Left hindlimb (tissue), 1 donor: ENCODE results near the gene PRR15L.
"Not testable (repeated sequence)": the region's sequence is repeated elsewhere in the genome, so short reads cannot be mapped to it uniquely, and the experiment has no call there.

Source experiments
- DNase-seq: peaks from one replicate; pipeline ENCODE4 v3.0.0-alpha.2; 2018

Gene PRR15L, protein sequence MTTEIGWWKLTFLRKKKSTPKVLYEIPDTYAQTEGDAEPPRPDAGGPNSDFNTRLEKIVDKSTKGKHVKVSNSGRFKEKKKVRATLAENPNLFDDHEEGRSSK

DNA sequence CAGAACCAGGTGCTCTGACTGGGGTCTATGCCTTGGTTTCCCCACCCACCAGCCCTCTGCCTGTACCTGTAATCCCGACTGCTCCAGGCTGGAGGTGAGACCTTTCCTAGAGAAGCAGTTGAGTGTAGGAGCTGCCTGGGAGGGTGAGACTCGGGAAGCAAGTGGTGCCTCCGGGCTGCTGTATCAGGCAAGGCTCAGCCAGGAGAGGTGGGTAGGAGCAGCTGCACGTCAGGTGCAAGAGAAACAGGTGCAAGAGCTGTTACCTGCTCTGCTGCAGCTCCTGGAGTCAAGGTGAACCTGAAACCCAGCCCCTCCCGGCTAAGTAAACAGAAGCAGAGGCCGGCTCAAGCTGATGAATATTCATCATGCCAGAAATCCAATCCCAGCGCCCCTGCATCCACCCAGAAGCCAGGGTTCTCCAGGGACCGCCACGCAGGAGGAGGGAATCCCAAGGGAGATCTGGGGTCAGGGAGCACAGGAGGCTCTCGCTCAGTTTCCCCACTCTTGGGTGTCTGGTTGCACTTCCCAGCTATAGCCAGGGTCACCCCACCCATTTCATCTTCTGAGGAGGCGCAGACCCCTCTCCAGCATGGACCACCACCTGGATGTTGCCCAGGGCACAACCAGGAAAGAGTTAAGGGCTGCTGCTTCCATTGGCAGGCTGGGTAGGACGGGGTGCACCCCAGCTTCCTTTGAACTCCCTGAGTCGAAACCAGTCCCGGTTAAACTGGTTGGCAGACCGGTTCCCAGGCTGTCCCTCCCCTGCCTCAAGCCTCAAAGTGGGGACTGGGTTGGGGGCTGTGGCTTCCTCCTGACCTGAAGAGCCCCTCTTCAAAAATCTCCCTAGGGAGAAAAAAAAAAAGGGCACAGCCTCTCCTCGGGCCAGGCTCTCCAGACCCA lies at the start of gene PRR15L:
TSS of gene PRR15L (minus strand) at position 293 of the 900 bp plus-strand sequence. CDS start 4,649 bp downstream, outside the sequence.
- no peak for DNase-seq

DNA sequence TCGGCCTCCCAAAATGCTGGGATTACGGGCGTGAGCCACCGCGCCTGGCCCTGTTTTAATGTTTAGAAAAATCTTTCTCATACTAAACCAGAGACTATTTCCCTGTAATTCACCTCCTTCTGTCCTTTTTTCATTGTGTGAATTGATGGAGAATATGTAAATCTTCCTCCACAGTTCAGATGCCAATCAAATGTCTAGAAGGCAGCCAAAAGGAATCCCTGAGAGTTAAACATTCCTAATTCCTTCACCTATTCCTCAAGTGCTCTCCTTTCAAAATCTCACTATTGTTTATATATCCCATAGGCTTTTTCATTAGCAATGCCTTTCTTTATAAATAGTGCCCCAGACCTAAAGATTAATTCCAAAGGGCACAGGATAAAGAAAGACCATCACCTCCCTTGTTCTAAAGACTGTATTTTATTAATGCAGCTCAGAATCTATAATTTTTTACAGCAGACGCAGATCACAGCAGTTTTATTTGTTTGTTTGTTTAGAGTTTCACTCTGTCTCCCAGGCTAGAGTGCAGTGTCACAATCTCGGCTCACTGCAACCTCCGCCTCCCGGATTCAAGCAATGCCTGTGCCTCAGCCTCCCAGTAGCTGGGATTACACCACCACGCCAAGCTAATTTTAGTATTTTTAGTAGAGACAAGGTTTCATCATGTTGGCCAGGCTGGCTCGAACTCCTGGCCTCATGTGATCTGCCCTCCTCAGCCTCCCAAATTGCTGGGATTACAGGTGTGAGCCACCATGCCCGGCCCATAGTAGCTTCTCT lies 49.4 kb upstream of the PRR15L start:
- no peak for DNase-seq

DNA sequence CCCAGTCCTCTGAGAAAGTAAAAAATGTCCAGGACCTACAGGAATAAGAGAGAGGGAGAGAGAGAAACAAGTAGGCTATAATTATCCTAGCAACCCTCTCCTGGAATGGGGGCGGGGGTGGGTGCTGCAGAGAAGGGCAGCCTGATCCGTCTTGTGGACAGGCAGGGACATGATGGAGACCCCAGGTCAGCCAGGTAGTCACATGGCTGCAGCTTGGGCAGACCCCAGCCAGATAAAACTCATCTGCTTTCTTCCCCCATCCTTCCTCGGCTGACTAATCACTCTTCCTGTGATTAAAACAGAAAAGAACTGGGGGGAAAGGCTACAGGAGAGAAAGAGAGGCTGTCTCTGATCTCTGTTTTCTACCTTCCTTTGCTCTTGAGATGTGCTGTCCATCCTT lies 47.3 kb upstream of the PRR15L start:
- DNase-seq = no peak

DNA sequence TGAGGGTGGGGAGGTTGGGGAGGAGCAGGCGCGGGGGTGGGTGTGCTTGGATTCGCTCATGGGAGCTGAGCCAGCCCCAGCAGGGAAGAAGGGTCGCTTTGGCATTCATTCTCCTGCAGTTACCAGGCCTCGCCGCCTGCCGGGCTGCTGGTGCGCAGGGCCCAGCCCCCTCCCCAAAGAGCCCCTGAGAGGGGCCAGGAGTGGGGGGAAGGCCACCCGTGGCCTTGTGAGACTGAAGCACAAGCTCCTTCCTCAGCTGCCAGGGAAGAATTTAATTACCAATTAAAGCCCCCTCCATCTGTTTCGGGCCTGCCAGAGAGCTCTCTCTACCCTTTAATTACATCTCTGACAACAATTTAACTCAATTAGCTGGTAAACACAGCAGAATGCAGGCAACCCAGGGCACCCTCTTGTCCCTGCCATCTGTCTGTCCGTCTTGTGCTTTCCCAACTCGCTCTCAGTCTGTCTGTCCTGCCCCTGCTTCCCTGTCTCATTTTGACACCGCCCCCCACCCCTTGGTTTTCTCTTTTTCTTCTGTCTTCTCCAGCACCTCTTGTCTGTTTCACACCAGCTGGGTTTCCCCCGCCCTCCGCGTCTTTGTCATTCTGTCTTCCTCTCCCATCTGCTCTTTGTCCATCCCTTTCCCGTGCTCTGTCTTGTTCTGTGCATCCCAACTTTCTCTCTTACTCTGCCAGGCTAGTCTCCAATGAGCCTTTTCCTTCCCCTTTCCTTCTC lies 45.9 kb upstream of the PRR15L start:
- DNase-seq = no peak

DNA sequence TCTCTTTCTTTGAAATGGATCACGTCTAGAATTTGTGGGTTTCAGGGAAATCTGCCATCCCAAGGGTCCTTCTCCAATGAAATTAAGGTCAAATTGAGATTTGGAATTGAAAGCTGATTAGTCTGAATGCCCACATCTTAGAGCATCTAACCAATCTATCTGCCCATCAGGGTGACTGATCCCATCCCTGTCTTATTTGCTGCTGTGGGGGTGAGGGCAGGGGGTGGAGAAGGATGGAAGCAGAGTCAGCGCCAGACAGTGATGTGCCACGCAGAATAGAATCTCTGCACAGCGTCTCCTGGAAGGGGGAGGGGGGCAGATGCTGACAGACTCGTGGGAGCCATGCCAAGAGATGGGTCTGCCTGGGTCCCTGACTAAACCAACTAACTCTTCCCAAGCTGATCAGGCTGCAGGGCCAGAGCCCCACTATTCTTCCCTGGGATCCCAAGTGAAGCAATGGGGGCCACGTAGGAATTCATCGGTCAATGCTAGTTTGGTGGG lies 45.3 kb upstream of the PRR15L start:
- no peak for DNase-seq

DNA sequence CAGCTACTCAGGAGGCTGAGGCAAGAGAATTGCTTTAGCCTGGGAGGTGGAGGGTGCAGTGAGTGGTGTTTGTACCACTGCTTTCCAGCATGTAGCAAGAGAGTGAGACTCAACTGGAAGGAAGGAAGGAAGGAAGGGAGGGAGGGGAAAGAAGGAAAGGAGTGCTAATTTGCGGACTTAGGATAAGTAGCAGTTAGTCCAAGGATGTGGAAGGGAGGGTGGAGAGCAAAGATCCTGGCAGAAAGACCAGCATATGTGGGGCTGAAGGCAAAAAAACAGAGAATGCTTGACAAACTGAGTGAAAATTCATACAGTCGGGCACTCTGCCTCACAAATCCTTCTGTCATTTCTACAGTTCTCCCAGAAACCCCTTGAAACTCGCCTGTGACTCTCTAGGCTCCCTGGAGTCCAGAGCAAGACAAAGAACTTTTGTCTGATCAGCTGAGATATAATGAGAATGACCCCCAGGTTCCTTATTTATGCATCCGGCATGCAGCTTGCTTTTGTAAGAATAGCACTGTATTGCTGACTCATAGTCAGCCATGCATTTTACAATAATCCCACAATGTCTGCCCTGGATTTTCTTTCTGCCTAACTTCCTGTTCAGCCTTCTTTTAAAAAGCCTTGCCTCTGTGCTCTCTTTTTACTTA lies 44.7 kb upstream of the PRR15L start:
- no peak for DNase-seq

DNA sequence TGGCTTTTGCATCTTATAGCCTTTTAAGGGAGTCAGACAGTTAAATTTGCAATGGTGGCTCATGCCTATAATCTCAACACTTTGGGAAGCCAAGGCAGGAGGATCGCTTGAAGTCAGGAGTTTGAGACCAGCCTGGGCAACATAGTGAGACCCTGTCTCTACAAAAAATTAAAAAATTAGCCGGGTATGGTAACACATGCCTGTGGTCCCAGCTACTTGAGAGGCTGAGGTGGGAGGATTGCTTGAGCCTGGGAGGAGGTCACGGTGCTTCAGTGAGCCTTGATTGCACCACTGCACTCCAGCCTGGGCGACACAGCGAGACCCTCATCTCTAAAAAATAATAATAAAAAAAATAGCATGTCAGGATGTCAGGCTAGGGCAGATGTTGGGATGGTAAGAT lies 44.0 kb upstream of the PRR15L start:
- DNase-seq = not testable (repeated sequence)

DNA sequence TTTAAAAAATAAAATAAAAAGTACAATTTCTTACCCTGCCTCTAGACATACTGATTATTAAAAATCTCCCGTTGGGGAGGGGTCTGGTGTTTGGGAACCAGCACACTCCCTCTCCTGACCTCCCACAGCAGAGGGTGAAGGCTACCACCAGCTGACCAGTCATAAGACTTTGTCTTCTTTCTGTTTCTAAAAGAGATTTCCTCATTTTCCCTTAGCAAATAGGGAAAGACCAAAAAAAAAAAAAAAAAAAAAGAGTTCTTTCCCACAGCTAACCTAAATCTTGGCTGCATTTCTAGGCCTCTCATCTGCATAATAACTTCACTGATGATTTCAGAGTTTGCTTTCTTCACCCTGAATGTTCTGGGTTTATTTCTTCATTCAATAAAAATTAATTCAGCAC lies 43.5 kb upstream of the PRR15L start:
- no peak for DNase-seq

DNA sequence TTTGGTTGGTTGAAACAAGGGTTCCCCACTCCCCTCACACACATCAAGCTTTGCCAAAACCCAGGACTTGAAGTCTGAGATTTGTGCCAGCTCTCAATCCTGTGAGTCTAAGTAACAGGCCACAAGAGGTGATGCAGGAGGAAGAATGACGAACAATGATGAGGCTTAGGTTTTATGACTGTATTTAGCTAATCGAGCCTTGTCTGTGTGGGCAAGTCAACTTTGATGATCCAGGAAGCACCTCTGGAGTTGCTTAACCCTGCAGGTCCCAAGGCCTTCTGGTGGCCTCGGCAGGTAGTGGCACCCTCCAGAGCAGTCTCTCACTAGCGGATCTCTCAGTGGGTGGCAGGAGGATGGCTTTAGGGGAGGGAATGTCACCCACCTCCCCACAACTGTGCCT lies 41.9 kb upstream of the PRR15L start:
- DNase-seq = no peak

DNA sequence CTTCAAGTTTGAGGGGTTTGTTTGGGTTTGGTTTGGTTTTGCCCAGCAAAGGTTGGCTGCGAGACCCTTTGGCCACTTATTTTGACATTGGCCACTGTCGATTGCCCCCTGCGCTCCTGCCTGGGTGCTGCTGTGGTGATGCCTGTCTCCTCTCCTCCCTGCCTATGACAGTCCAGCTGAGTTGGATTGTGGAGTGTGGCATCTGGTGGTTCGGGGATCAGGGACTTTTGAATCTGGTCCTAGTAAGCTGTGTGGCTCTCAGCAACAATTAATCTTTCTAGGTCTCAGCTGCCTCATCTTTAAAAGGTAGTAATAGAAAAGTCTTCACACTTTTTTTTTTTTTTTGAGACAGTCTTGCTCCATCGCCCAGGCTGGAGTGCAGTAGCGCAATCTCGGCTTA lies 40.4 kb upstream of the PRR15L start:
- DNase-seq = no peak

DNA sequence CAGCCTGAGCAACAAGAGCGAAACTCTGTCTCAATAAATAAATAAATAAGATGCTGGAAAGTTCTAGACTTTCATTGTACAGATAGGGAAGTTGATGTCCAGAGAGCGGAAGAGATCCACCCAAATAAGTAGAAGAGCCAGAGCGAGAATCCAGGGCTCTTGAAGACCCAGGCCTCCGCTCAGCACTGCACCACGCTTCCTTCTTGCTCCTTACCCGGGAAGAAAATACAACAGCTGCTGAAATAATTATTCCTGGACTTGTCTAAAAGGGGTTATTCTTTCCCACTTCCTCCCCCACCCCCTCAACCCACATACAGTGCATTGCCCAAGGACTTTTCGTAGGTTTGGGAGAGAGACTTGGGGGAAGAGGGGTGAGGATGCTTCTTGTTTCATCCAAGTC lies 39.9 kb upstream of the PRR15L start:
- no peak for DNase-seq

DNA sequence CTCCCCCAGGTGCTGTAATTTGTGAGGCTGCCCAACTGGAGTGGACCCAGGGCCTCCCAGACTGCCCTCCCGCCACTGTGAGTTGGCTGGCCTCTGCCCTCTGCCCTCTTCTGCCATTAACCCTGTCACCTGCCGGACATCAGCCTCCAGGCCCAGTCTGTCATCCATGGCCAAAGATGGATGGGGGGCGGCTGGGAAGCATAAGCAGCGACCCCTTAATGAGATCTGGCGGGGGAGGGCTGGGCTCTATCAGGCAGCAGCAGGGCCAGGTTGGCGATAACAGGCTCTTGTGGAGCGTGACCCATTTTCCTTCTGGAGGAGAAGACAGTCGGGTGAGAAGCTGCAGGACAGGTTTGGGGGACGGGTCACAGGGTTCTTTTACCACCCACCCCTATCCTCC lies 38.5 kb upstream of the PRR15L start:
- DNase-seq = no peak

DNA sequence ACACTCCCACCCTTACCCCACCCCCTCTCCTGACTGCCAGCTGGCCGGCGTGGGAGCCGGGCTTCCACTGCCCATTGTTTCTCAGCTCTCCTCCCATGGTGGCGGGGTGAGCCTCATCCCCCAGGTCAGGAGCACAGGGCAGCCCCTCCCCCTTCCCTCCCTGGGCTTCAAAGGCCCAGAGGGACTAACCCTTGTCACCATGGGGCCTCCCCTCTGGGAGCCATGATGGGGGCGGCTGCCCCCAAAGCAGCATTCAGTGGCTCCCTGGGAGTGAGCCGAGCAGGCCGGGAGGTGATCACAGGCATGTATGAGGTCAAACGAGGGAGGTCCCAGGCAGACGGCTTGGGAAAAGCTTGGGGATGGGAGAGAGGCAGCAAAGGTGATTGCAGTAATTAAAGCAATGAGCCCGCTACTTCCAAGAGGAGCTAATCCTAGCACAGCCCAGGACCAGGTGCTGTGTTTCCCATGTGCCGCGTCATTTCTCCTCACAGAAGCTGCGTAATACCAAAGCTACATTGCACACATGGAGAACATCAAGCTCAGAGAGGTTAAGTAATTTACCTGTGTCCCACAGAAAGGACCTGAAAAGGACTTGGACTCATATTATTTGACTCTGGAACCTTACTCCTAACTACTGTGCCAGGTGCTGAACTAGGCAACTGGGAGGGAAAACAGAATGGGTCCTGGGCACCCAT lies 37.7 kb upstream of the PRR15L start:
- no peak for DNase-seq

DNA sequence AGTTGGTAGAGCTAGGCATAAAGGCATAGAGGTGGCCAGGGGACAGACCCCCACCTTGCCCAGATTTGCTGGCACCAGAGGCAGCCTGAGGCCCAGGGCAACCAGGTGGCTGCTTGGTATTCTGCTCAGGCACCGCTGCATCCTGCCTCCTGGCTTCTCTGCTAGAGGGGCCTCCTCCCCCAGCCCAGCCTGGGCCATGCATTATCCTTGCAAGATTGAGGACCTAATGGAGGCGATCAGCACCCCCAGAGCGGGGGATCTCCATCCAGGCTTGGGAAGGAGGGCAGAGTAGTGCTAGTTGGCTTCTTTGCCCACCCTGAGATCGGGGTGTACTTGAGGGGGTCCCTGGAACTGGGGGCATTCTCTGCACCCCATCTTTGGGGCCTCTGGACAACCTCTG lies 37.0 kb upstream of the PRR15L start:
- no peak for DNase-seq

DNA sequence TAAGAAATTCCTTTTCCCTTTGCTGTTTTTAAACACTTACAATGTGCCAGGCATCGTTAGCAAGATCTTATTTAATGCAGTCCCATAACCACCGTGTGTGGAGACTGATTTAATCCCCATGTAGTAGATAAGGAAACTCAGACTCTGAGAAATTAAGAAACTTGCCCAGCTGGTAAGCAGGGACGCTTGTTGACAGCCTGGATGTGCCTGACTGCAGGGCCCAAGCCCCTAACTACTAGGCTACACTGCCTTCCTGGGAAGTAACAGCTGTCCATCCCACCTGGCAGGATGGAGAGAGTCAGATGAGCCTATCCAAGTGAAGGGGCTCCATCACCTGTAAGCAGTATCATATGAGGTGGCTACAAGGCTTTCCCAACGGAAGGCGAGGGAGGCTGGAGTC lies 36.3 kb upstream of the PRR15L start:
- DNase-seq = no peak

DNA sequence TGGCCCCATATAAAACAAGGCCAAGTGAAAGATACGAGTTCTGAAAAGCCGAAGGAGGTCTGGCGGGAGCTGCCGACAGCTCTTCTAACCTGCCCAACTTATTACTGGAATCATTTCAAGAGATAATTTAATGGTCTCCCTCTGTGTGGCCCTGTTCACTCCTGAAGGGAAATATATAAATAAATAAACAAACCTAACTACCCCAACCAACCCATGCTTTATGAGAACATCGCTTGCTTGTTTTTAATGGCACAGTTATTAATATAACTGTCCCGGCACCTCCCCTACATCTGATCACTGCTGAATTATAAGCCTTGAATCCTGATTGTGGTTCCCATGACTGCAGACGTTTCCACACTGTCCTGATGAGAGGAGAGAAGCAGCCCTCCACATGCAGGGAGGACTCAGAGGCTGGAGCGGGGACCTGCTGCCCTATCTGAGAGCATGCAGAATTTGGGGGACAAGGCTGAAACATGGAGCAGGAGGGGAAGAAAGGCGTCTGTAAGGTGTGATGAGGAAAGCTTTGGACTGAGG lies 35.4 kb upstream of the PRR15L start:
- no peak for DNase-seq

DNA sequence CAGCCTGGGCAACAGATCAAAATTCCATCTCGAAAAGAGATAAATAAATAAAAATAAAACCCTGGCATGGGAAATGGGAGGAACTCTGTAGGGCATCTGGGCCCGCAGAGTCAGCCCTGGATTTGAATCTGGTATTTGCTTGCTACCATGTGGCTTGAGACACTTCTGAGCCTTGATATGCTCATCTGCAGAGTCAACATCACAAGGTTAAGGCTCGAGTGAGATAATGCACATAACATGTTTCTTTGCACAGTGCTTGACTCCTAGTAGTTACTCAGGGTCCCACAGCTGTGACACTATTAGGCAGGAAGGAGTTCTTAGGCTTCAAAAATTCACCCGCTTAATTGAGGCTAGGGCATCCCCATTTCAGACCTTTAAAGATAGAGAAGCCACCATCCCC lies 34.5 kb upstream of the PRR15L start:
- no peak for DNase-seq

DNA sequence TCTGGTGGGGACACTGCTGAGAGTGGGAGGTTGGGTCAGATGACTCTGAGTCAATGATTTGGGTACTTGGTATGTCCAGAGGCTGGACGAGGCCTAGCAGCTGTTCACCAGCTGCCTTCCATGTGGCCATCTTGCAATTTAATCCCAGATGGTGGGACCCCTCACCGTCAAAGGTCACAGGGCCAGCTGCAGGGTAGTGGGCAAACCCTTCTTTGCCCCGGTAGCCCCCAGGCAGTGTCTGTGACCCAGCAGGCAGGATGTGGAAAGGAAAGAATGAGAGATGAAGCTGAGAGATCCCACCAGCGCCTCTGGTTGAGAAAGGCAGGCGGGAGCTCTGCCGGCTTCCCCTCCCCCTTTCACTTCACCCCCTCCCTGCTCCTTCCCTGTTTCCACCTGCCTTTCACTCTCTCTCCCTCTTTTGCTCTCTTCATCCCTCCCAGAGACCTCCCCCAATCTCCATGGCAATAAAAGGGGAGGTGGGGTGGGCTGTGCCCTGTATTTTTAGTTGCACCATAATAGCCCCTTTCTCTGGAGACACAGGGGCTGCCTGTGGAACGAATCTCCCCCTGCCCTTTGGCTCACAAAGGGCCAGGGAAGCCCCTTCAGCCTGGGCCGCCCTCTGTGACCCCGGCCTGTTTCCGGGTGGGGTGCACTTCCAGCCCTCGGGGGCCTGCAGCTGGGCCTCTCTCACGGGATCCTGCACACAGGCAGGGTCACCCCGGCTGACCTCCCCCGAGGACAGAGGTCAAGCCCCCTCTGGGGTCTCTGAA lies 33.5 kb upstream of the PRR15L start:
- no peak for DNase-seq

DNA sequence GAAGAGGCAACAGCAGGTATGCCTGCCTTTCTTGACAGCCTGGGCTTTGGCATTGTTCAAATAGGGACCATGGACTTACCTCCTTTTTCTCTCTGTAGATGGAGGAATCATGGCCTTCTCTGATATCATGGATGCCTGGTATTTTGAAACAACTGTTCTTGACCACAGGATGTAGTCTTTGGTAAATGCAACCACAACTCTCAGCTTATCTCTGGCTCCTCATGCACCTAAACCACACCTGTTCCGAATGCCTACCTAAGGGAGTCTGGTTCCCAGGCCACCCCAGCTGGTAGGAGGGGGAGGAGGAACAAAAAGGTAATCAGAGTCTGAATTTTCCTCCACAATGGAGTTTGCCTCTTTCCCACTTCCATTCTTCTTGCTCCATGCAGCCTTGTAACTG lies 32.0 kb upstream of the PRR15L start:
- DNase-seq = no peak

DNA sequence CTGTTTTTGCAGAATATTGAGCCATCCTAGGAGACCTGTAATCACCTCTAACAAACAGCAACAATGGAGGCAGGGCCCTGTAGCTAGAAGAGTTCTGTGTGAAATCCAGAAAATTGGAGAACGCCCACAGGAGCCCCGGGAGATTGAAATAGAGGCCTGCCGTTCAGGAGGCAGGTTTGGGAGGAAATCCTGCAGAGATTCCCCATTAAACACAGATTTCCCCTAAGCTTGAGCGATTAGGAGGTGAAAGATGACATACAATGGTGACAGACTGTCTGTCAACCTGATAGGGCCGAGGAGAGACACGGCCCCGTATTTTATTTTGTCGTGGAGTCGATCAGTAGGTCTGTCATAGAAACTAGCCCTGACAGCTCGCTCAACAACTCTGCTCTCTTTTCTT lies 31.5 kb upstream of the PRR15L start:
- no peak for DNase-seq

DNA sequence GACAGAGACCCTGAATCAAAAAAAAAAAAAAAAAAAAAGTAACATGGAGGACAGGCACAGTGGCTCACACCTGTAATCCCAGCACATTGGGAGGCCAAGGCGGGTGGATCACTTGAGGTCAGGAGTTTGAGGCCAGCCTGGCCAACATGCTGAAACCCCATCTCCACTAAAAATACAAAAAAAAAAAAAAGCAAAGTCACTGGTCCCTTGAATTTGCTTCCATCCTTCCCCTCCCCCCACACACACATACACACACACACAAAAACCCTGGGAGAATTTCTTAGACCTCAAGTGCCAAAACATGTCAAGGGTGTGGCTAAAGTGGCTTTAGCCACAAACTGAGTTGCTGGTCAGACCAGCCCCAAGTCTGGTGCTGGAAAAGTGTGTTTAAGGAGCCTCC lies 30.8 kb upstream of the PRR15L start:
- not testable (repeated sequence) for DNase-seq
